ENCODE measurements around the gene TECR.
"Not testable (repeated sequence)": the region's sequence is repeated elsewhere in the genome, so short reads cannot be mapped to it uniquely, and the experiment has no call there.

GRCh38 chr19:14585187-14585586, 55.8 kb downstream of the TECR start:
- not testable (repeated sequence) for TF ChIP-seq CTCF, POLR2A, POLR2AphosphoS5 (IDR thresholded peaks at IDR 0.05)

Measured in suprapubic skin (tissue), 4 donors.